Right ventricle myocardium superior (tissue), 1 donor: ENCODE results near the gene COL6A1. TPM values are rescaled to one million over a fixed set of nuclear protein-coding genes. Genes with fewer than 3 reads are reported as not detected.
A peak's percentile ranks its signal among the peaks of the same experiment; 100 is the strongest.

ENCODE experiments used
- ATAC-seq: fragments of 200-7000 bp; cut with Tn5 transposase; one replicate; pipeline ENCODE4 v1.9.1; 2020; ENCODE audit warnings: mild to moderate bottlenecking; ENCODE audit not compliant: poor library complexity
- DNase-seq: peaks from one replicate; pipeline ENCODE4 v3.0.0-alpha.2; 2020
- intact Hi-C: fragments of 100-400 bp; cut with DNase I; formaldehyde crosslinking; loops from one replicate; pipeline ENCODE4 v1.11.2; 2022
- total RNA-seq: library from RNA; stranded (reverse); fragmentation: NEBNext Ultra II Directional; extraction: Animal tissue kit (Norgen Biotek cat#: 25700); gene quantifications from one replicate; pipeline ENCODE4 v1.2.1, GENCODE V29; 2021
- donor health status: DM: no; HTN: yes; CAD: no; lungs with severe emphysema.

Gene COL6A1
- total RNA-seq, 1 donor from 2014 or later = 173 TPM

- DNase-seq (no peak), ATAC-seq (no peak)
- intact Hi-C loops = no loop called here
Observed at GRCh38 chr21:46009951-46010705, 28.6 kb downstream of the COL6A1 start.

GRCh38 chr21:46011267-46011967, 29.8 kb downstream of the COL6A1 start:
- ATAC-seq (no peak), DNase-seq (no peak)
- intact Hi-C loops = no loop called here

GRCh38 chr21:46012154-46012553, 30.6 kb downstream of the COL6A1 start:
- intact Hi-C loops = no loop called here
- DNase-seq (no peak), ATAC-seq (no peak)

GRCh38 chr21:46014828-46015227, 33.3 kb downstream of the COL6A1 start:
- DNase-seq (no peak), ATAC-seq (no peak)
- intact Hi-C loops = no loop called here

- DNase-seq (no peak), ATAC-seq (no peak)
- intact Hi-C loops = no loop called here
Observed at GRCh38 chr21:46017148-46017547, 35.6 kb downstream of the COL6A1 start.

- intact Hi-C loops = no loop called here
- ATAC-seq = no peak
- no peak for DNase-seq
Observed at GRCh38 chr21:46017695-46018094, 36.1 kb downstream of the COL6A1 start.

- intact Hi-C loops = no loop called here
- DNase-seq (no peak), ATAC-seq (no peak)
Observed at GRCh38 chr21:46018615-46019014, 37.0 kb downstream of the COL6A1 start.

GRCh38 chr21:46020581-46020980, 39.0 kb downstream of the COL6A1 start:
- DNase-seq (no peak), ATAC-seq (no peak)
- intact Hi-C loops = no loop called here

- ATAC-seq (no peak), DNase-seq (no peak)
- intact Hi-C loops = no loop called here
Observed at GRCh38 chr21:46021398-46021797, 39.8 kb downstream of the COL6A1 start.

- intact Hi-C loops = no loop called here
- ATAC-seq = peak; percentile 91
Observed at GRCh38 chr21:46021978-46022544, 40.5 kb downstream of the COL6A1 start.

GRCh38 chr21:46022551-46023525, 41.3 kb downstream of the COL6A1 start:
- intact Hi-C loops = no loop called here
- peak; percentile 69 for ATAC-seq
- DNase-seq = no peak

More at GRCh38 chr21:46021978-46022544, 40.5 kb downstream of the COL6A1 start:
- peak; percentile 84 for DNase-seq

- ATAC-seq = no peak
- no peak for DNase-seq
- intact Hi-C loops = no loop called here
Observed at GRCh38 chr21:46023555-46023954, 42.0 kb downstream of the COL6A1 start.

- ATAC-seq (no peak), DNase-seq (no peak)
- intact Hi-C loops = no loop called here
Observed at GRCh38 chr21:46024141-46024540, 42.6 kb downstream of the COL6A1 start.

- intact Hi-C loops = no loop called here
- DNase-seq (no peak), ATAC-seq (no peak)
Observed at GRCh38 chr21:46025113-46025770, 43.7 kb downstream of the COL6A1 start.

GRCh38 chr21:46027851-46028493, 46.4 kb downstream of the COL6A1 start:
- intact Hi-C loops = no loop called here
- peak; percentile 64 for DNase-seq
- peak; percentile 81 for ATAC-seq

- intact Hi-C loops = no loop called here
- peak; percentile 73 for ATAC-seq
Observed at GRCh38 chr21:46028573-46029091, 47.1 kb downstream of the COL6A1 start.

GRCh38 chr21:46029186-46029924, 47.8 kb downstream of the COL6A1 start:
- DNase-seq = no peak
- ATAC-seq = peak; percentile 61
- intact Hi-C loops = no loop called here

More at GRCh38 chr21:46028573-46029091, 47.1 kb downstream of the COL6A1 start:
- no peak for DNase-seq
